K562 (cell line): Measurements from ENCODE around the gene TMEM69. TPM values are rescaled to one million over a fixed set of nuclear protein-coding genes. Genes with fewer than 3 reads are reported as not detected.
A peak's percentile ranks its signal among the peaks of the same experiment; 100 is the strongest.

Source experiments
- CCNT2 ChIP-seq: IDR thresholded peaks from 2 replicates; pipeline ENCODE4 v1.6.1; 2011; ENCODE audit warnings: borderline replicate concordance, low read depth, mild to moderate bottlenecking, moderate library complexity, mixed read lengths, low read length; ENCODE audit not compliant: insufficient read length; ENCODE audit errors: extremely low read depth
- ERF ChIP-seq: fragments of 450-650 bp; formaldehyde crosslinking; IDR thresholded peaks from 2 replicates; pipeline ENCODE4 v1.4.0; 2020; ENCODE audit warnings: mild to moderate bottlenecking, mixed read lengths
- FUS ChIP-seq: fragments of 200-400 bp; formaldehyde crosslinking; optimal IDR thresholded peaks from 2 replicates; pipeline ENCODE3; 2017; ENCODE audit warnings: low read depth, low read length
- HEY1 ChIP-seq: fragments of 250-450 bp; sonication (Bioruptor Pico); IDR thresholded peaks from 2 replicates; pipeline ENCODE4 v1.5.0; 2020; ENCODE audit warnings: mild to moderate bottlenecking, moderate library complexity, borderline replicate concordance
- NONO ChIP-seq, 2 experiments: fragments of 200-400 bp in 1 of 2; fragments of 450-650 bp in 1 of 2; formaldehyde crosslinking in 1 of 2; IDR thresholded peaks; 2 replicates each; pipeline ENCODE4 v1.6.1; 2017; ENCODE audit warnings: low read depth in 2 of 2, mild to moderate bottlenecking in 2 of 2, moderate library complexity in 2 of 2, low read length in 1 of 2
- NR2C2 ChIP-seq, 2 experiments: fragments of 200-800 bp in 1 of 2; sonication (Bioruptor generic) in 1 of 2; sonication (generic) in 1 of 2; formaldehyde crosslinking in 1 of 2; IDR thresholded peaks; 2 replicates each; pipeline versions ENCODE4 v1.6.1 to v1.8.0; 2016 to 2022; ENCODE audit warnings: mild to moderate bottlenecking in 1 of 2, missing compliant biosample characterization in 1 of 2, missing genetic modification characterization in 1 of 2, missing genetic modification reagents in 1 of 2
- PHF20 ChIP-seq: fragments of 450-650 bp; IDR thresholded peaks from 2 replicates; pipeline ENCODE4 v1.6.1; 2018; ENCODE audit not compliant: partially characterized antibody
- POLR2AphosphoS5 ChIP-seq: IDR thresholded peaks from 2 replicates; pipeline ENCODE4 v1.6.1; 2011; ENCODE audit warnings: mild to moderate bottlenecking, low read depth, low read length, moderate library complexity; ENCODE audit not compliant: control insufficient read depth, insufficient read depth
- SNRNP70 ChIP-seq: fragments of 200-400 bp; formaldehyde crosslinking; optimal IDR thresholded peaks from 2 replicates; pipeline ENCODE3; 2017; ENCODE audit warnings: low read depth, low read length
- SREBF1 ChIP-seq: fragments of 150-350 bp; IDR thresholded peaks from 2 replicates; pipeline ENCODE4 v1.6.1; 2014; ENCODE audit warnings: antibody characterized with exemption, low read depth, low read length, borderline replicate concordance
- TAL1 ChIP-seq: fragments of 450-650 bp; IDR thresholded peaks from 2 replicates; pipeline ENCODE4 v1.6.1; 2016; ENCODE audit warnings: mild to moderate bottlenecking
- TRIM28 ChIP-seq: fragments of 450-650 bp; IDR thresholded peaks from 2 replicates; pipeline ENCODE4 v1.6.1; 2017
- ZNF24 ChIP-seq: fragments of 450-650 bp; IDR thresholded peaks from 2 replicates; pipeline ENCODE4 v1.6.1; 2016
- ZNF583 ChIP-seq: fragments of 250-450 bp; sonication (Bioruptor Pico); IDR thresholded peaks from 2 replicates; pipeline ENCODE4 v1.4.0; 2020
- ZNF79 ChIP-seq: fragments of 250-450 bp; sonication (Bioruptor Pico); IDR thresholded peaks from 2 replicates; pipeline ENCODE4 v1.4.0; 2020; ENCODE audit warnings: low read depth, mild to moderate bottlenecking, moderate library complexity
- ZSCAN29 ChIP-seq: fragments of 450-650 bp; IDR thresholded peaks from 2 replicates; pipeline ENCODE4 v1.6.1; 2017
- polyA plus RNA-seq, 8 experiments: library from polyadenylated mRNA; depleted of rRNA in 4 of 8; stranded (reverse) in 5 of 8; unstranded in 3 of 8; fragments of >200 nt; fragmentation: Nextera tagmentation in 2 of 8; fragmentation: Illumina TruSeq in 1 of 8; extraction: Ambion mirVana in 2 of 8; extraction: Trizol in 1 of 8; gene quantifications; 2 replicates each; pipeline versions ENCODE4 v1.2.1 to v1.2.3, GENCODE V29; 2011 to 2014; ENCODE audit warnings: inconsistent platforms in 1 of 8, missing spikeins in 1 of 8
- total RNA-seq, 7 experiments: library from RNA; depleted of rRNA in 6 of 7; stranded (reverse); fragments of >200 nt in 6 of 7; fragmentation: Illumina TruSeq in 2 of 7; extraction: Trizol in 2 of 7; gene quantifications; 2 replicates each; pipeline versions ENCODE4 v1.2.1 to v1.2.3, GENCODE V29; 2011 to 2021; ENCODE audit warnings: low replicate concordance in 1 of 7
- TF ChIP-seq, protein P1 (sequence below): fragments of 200-800 bp; sonication (Bioruptor generic); IDR thresholded peaks from 2 replicates; pipeline ENCODE4 v1.6.1; 2016; ENCODE audit warnings: missing genetic modification characterization, missing compliant biosample characterization
- TF ChIP-seq, protein P2 (sequence below): sonication (generic); formaldehyde crosslinking; IDR thresholded peaks from 2 replicates; pipeline ENCODE4 v1.8.1; 2022; ENCODE audit warnings: missing genetic modification reagents
- TF ChIP-seq, protein P3 (sequence below): fragments of 250-450 bp; sonication (Bioruptor Pico); IDR thresholded peaks from 2 replicates; pipeline ENCODE4 v1.4.0; 2020; ENCODE audit warnings: borderline replicate concordance

TMEM69 gene
- total and polyA plus RNA-seq, 9 of the 15 experiments (the other 6 are each of a cell fraction or from before 2014, with no cell fraction given): 47.3 to 248 (median 103) TPM

DNA sequence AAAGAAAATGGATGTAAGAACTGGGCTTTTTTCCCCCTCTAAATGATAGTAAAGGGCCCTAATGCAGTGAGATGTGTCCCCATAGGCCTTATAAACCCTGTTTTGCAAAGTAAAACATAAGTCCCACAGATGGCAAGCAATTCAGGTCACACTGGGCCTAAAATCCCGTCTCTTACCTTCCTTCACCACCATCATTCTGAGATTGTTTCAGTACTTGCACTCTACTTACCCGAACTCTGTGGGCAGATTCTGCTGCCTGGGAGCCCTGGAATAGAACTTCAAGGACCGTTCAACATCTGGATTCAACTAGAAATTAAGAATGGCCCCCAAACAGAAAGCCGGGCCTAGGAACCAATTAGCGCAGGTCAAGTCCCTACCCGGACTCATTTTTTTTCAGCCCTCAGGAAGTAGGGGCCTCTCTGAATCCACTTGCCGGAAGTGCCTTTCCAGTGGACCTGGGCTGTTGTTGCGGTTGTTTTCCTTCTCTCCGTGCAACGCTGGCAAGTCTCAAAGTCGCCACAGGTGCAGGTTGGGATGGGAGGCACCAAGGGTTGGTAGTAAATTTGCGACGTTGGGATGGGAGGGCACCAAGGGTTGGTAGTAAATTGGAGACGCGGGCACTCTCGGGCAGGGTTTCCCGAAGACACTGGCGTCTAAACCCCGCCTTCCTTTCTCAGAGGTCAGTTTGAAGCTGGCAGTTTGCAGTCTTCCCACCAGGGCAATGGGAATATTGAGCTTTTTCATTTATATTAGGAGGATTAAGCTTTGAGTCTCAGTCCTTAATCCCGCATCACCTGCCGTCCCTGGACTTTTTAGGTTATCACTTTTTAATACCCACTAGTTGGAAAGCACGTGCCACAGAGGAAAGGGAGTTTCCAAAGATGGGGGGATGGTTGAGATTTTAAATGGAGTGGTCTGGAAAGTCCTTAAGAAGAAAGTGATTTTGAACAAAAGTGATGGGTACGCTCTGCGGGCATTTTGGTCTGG lies at the start of gene TMEM69 (continued):
- TF ChIP-seq, protein P1, sequence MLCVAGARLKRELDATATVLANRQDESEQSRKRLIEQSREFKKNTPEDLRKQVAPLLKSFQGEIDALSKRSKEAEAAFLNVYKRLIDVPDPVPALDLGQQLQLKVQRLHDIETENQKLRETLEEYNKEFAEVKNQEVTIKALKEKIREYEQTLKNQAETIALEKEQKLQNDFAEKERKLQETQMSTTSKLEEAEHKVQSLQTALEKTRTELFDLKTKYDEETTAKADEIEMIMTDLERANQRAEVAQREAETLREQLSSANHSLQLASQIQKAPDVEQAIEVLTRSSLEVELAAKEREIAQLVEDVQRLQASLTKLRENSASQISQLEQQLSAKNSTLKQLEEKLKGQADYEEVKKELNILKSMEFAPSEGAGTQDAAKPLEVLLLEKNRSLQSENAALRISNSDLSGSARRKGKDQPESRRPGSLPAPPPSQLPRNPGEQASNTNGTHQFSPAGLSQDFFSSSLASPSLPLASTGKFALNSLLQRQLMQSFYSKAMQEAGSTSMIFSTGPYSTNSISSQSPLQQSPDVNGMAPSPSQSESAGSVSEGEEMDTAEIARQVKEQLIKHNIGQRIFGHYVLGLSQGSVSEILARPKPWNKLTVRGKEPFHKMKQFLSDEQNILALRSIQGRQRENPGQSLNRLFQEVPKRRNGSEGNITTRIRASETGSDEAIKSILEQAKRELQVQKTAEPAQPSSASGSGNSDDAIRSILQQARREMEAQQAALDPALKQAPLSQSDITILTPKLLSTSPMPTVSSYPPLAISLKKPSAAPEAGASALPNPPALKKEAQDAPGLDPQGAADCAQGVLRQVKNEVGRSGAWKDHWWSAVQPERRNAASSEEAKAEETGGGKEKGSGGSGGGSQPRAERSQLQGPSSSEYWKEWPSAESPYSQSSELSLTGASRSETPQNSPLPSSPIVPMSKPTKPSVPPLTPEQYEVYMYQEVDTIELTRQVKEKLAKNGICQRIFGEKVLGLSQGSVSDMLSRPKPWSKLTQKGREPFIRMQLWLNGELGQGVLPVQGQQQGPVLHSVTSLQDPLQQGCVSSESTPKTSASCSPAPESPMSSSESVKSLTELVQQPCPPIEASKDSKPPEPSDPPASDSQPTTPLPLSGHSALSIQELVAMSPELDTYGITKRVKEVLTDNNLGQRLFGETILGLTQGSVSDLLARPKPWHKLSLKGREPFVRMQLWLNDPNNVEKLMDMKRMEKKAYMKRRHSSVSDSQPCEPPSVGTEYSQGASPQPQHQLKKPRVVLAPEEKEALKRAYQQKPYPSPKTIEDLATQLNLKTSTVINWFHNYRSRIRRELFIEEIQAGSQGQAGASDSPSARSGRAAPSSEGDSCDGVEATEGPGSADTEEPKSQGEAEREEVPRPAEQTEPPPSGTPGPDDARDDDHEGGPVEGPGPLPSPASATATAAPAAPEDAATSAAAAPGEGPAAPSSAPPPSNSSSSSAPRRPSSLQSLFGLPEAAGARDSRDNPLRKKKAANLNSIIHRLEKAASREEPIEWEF (CRISPR knock-in tag): no peak
- TF ChIP-seq SREBF1 (no peak), ZNF24 (peak; percentile 35; the same call in 1 of the 2 replicates), TAL1 (no peak), CCNT2 (no peak), ERF (CRISPR knock-in tag) (no peak; the same call in 1 of the 2 replicates), NONO (IDR thresholded peaks at IDR 0.05; ENCODE audit: low read depth in 2 of 2, low read length in 1 of 2) (no peak), NR2C2 (CRISPR knock-in tag; IDR thresholded peaks at IDR 0.05) (peak; percentile 65), NR2C2 (tag; IDR thresholded peaks at IDR 0.05) (peak; percentile 87), ZNF79 (CRISPR knock-in tag) (no peak), FUS (no peak), HEY1 (CRISPR knock-in tag) (no peak), ZNF583 (CRISPR knock-in tag) (peak; percentile 68; the same call in 1 of the 2 replicates), POLR2AphosphoS5 (peak; percentile 90), SNRNP70 (no peak), ZSCAN29 (no peak), TRIM28 (no peak; the same call in 1 of the 2 replicates), PHF20 (peak; percentile 94)
- TF ChIP-seq, protein P2, sequence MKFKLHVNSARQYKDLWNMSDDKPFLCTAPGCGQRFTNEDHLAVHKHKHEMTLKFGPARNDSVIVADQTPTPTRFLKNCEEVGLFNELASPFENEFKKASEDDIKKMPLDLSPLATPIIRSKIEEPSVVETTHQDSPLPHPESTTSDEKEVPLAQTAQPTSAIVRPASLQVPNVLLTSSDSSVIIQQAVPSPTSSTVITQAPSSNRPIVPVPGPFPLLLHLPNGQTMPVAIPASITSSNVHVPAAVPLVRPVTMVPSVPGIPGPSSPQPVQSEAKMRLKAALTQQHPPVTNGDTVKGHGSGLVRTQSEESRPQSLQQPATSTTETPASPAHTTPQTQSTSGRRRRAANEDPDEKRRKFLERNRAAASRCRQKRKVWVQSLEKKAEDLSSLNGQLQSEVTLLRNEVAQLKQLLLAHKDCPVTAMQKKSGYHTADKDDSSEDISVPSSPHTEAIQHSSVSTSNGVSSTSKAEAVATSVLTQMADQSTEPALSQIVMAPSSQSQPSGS (CRISPR knock-in tag): no peak
- TF ChIP-seq, protein P3, sequence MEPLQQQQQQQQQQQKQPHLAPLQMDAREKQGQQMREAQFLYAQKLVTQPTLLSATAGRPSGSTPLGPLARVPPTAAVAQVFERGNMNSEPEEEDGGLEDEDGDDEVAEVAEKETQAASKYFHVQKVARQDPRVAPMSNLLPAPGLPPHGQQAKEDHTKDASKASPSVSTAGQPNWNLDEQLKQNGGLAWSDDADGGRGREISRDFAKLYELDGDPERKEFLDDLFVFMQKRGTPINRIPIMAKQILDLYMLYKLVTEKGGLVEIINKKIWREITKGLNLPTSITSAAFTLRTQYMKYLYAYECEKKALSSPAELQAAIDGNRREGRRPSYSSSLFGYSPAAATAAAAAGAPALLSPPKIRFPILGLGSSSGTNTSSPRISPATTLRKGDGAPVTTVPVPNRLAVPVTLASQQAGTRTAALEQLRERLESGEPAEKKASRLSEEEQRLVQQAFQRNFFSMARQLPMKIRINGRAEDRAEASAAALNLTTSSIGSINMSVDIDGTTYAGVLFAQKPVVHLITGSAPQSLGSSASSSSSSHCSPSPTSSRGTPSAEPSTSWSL (CRISPR knock-in tag): 0 out of 2 replicates have a peak, but pooled peaks have one; percentile 63
